Tibial nerve (tissue), 4 donors: ENCODE results near the gene CHRNE. TPM values are rescaled to one million over a fixed set of nuclear protein-coding genes. Genes with fewer than 3 reads are reported as not detected.

Experiments used
- DNase-seq, 2 donors: peaks; one replicate each; pipeline ENCODE4 v3.0.0-alpha.2; 2019; ENCODE audit warnings: low spot score in 2 of 2
- H3K27ac ChIP-seq, 4 donors: fragments of 200-600 bp; sonication (generic) in 3 of 4; one replicate each; pipeline ENCODE4 v1.5.1; 2017 to 2019; ENCODE audit warnings: mild to moderate bottlenecking in 1 of 4
- H3K27me3 ChIP-seq, 2 donors: fragments of 200-600 bp; sonication (generic) in 1 of 2; one replicate each; pipeline versions ENCODE4 v1.5.1 to v1.6.0; 2017 to 2019
- H3K36me3 ChIP-seq, 3 donors: fragments of 200-600 bp; sonication (generic); one replicate each; pipeline ENCODE4 v1.5.1; 2018 to 2019
- H3K4me1 ChIP-seq, 4 donors: fragments of 200-600 bp; sonication (generic) in 3 of 4; one replicate each; pipeline ENCODE4 v1.5.1; 2017 to 2019
- H3K4me3 ChIP-seq, 4 donors: fragments of 200-600 bp; sonication (generic) in 3 of 4; one replicate each; pipeline ENCODE4 v1.5.1; 2017 to 2019; ENCODE audit warnings: mild to moderate bottlenecking in 1 of 4, moderate library complexity in 1 of 4
- H3K9me3 ChIP-seq, 4 donors: fragments of 200-600 bp; sonication (generic) in 3 of 4; one replicate each; pipeline ENCODE4 v1.5.1; 2017 to 2019
- CTCF ChIP-seq, 5 experiments: fragments of 200-600 bp in 3 of 5; fragments of 450-650 bp in 2 of 5; sonication (generic) in 3 of 5; IDR thresholded peaks; one replicate each; pipeline ENCODE4 v1.5.1; 2016 to 2019; ENCODE audit warnings: antibody characterized with exemption in 5 of 5, mild to moderate bottlenecking in 3 of 5, moderate library complexity in 2 of 5
- EP300 ChIP-seq, 2 donors: sonication (generic); formaldehyde crosslinking; IDR thresholded peaks; one replicate each; pipeline ENCODE4 v1.6.1; 2017; ENCODE audit warnings: antibody characterized with exemption in 2 of 2, mild to moderate bottlenecking in 1 of 2
- POLR2A ChIP-seq, 2 donors: fragments of 450-650 bp; IDR thresholded peaks; one replicate each; pipeline ENCODE4 v1.6.1; 2017; ENCODE audit warnings: antibody characterized with exemption in 2 of 2, mild to moderate bottlenecking in 2 of 2, moderate library complexity in 2 of 2
- WGBS, 2 donors: methylation state at CpG; one replicate each; pipeline ENCODE4 v1.1.5; 2018; 5-methylcytosine and 5-hydroxymethylcytosine counted together
- total RNA-seq, 4 donors: library from RNA; depleted of rRNA; stranded (reverse); fragments of >200 nt; gene quantifications; one replicate each; pipeline ENCODE4 v1.1.0, GENCODE V29; 2016

Gene CHRNE
- total RNA-seq, 4 donors from 2014 or later, result 0.22 to 2.5 (median 1.0) TPM

- Histone ChIP-seq H3K27ac (no peak overlapping the region), H3K4me1 (peaks cover 0 to 55% (median 26%) of the 10 kb centered on the region in 4 donors), H3K36me3 (peaks cover 0 to 47% (median 4%) of the 10 kb centered on the region in 3 donors), H3K27me3 (no peaks in the 10 kb centered on the region), H3K4me3 (no peak overlapping the region), H3K9me3 (no peaks in the 10 kb centered on the region)
- TF ChIP-seq EP300 (IDR thresholded peaks at IDR 0.05), result no peak
- no peak for TF ChIP-seq POLR2A (IDR thresholded peaks at IDR 0.05)
- no peak for TF ChIP-seq CTCF (IDR thresholded peaks at IDR 0.05)
- WGBS, 2 donors, result 91% methylated on average over 11 of the region's 11 CpGs
- no peak for DNase-seq
Measured at GRCh38 chr17:4938069-4938491, 35.2 kb upstream of the CHRNE start.

GRCh38 chr17:4937553-4937952 is 34.7 kb upstream of the CHRNE start:
- no peak for DNase-seq
- Histone ChIP-seq H3K27me3 (no peaks in the 10 kb centered on the region), H3K9me3 (no peaks in the 10 kb centered on the region), H3K4me3 (no peak overlapping the region), H3K27ac (no peak overlapping the region), H3K4me1 (peaks cover 0 to 52% (median 26%) of the 10 kb centered on the region in 4 donors), H3K36me3 (peaks cover 0 to 42% (median 4%) of the 10 kb centered on the region in 3 donors)
- TF ChIP-seq EP300 (IDR thresholded peaks at IDR 0.05) (no peak), POLR2A (IDR thresholded peaks at IDR 0.05) (no peak), CTCF (IDR thresholded peaks at IDR 0.05) (no peak)
- WGBS, 2 donors, result 91 to 92% methylated on average over 16 of the region's 16 CpGs

GRCh38 chr17:4936436-4936835 is 33.5 kb upstream of the CHRNE start:
- TF ChIP-seq EP300 (IDR thresholded peaks at IDR 0.05) (no peak), CTCF (IDR thresholded peaks at IDR 0.05) (no peak), POLR2A (IDR thresholded peaks at IDR 0.05) (no peak)
- Histone ChIP-seq H3K4me1 (peaks cover 0 to 41% (median 21%) of the 10 kb centered on the region in 4 donors), H3K27me3 (no peaks in the 10 kb centered on the region), H3K9me3 (no peaks in the 10 kb centered on the region), H3K4me3 (no peak overlapping the region), H3K36me3 (peaks cover 0 to 32% (median 4%) of the 10 kb centered on the region in 3 donors), H3K27ac (no peak overlapping the region)
- DNase-seq, result no peak
- 79 to 87% methylated on average over 3 of the region's 3 CpGs for WGBS, 2 donors

GRCh38 chr17:4935650-4936049 is 32.8 kb upstream of the CHRNE start:
- Histone ChIP-seq H3K36me3 (peaks cover 0 to 32% (median 4%) of the 10 kb centered on the region in 3 donors), H3K27me3 (no peaks in the 10 kb centered on the region), H3K9me3 (no peaks in the 10 kb centered on the region), H3K4me1 (peaks cover 0 to 33% (median 15%) of the 10 kb centered on the region in 4 donors), H3K27ac (no peak overlapping the region), H3K4me3 (no peak overlapping the region)
- TF ChIP-seq EP300 (IDR thresholded peaks at IDR 0.05) (no peak), POLR2A (IDR thresholded peaks at IDR 0.05) (no peak), CTCF (IDR thresholded peaks at IDR 0.05) (no peak)
- DNase-seq, result no peak

- WGBS, 2 donors, result 29 to 38% methylated on average over 14 of the region's 14 CpGs
- no peak for TF ChIP-seq CTCF (IDR thresholded peaks at IDR 0.05)
- TF ChIP-seq EP300 (IDR thresholded peaks at IDR 0.05), result no peak
- TF ChIP-seq POLR2A (IDR thresholded peaks at IDR 0.05), result no peak
- Histone ChIP-seq H3K4me1 (peaks cover 0 to 32% (median 14%) of the 10 kb centered on the region in 4 donors), H3K36me3 (peaks cover 0 to 32% (median 4%) of the 10 kb centered on the region in 3 donors), H3K9me3 (no peaks in the 10 kb centered on the region), H3K27me3 (no peaks in the 10 kb centered on the region), H3K4me3 (no peak overlapping the region), H3K27ac (peak overlapping the region in 1 of 4 donors; percentile 32)
- no peak for DNase-seq
Measured at GRCh38 chr17:4934173-4934979, 31.5 kb upstream of the CHRNE start.
